ENCODE data around the gene GTF2IRD1. TPM values are rescaled to one million over a fixed set of nuclear protein-coding genes. Genes with fewer than 3 reads are reported as not detected.
"Not testable (repeated sequence)": the region's sequence is repeated elsewhere in the genome, so short reads cannot be mapped to it uniquely, and the experiment has no call there.

Gene GTF2IRD1
- total and polyA plus RNA-seq, 3 donors from 2014 or later, result 15.1 to 24.7 (median 22.4) TPM

- Histone ChIP-seq H3K27ac (no peak overlapping the region), H3K9me3 (no peaks in the 10 kb centered on the region), H3K4me1 (no peaks in the 10 kb centered on the region), H3K4me3 (no peak overlapping the region), H3K27me3 (no peaks in the 10 kb centered on the region), H3K36me3 (ENCODE audit: low read depth, missing control alignments) (no peaks in the 10 kb centered on the region)
- WGBS, 2 donors, result 95 to 97% methylated on average over 18 to 21 of the region's 21 CpGs
- TF ChIP-seq, protein P1, sequence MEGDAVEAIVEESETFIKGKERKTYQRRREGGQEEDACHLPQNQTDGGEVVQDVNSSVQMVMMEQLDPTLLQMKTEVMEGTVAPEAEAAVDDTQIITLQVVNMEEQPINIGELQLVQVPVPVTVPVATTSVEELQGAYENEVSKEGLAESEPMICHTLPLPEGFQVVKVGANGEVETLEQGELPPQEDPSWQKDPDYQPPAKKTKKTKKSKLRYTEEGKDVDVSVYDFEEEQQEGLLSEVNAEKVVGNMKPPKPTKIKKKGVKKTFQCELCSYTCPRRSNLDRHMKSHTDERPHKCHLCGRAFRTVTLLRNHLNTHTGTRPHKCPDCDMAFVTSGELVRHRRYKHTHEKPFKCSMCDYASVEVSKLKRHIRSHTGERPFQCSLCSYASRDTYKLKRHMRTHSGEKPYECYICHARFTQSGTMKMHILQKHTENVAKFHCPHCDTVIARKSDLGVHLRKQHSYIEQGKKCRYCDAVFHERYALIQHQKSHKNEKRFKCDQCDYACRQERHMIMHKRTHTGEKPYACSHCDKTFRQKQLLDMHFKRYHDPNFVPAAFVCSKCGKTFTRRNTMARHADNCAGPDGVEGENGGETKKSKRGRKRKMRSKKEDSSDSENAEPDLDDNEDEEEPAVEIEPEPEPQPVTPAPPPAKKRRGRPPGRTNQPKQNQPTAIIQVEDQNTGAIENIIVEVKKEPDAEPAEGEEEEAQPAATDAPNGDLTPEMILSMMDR (IDR thresholded peaks at IDR 0.05), result no peak
- TF ChIP-seq POLR2A (IDR thresholded peaks at IDR 0.05), result no peak
- intact Hi-C loops (cut with DNase I; ENCODE audit: low total_unique reads), result no loop called here
- no peak for DNase-seq
These were observed 54.0 kb downstream of the GTF2IRD1 start for GRCh38 chr7:74507538-74508319.

- DNase-seq; intact Hi-C loops (cut with DNase I; ENCODE audit: low total_unique reads); H3K4me3 ChIP-seq; H3K27ac ChIP-seq; H3K36me3 ChIP-seq (ENCODE audit: low read depth, missing control alignments); H3K9me3 ChIP-seq; H3K4me1 ChIP-seq; H3K27me3 ChIP-seq: not testable (repeated sequence)
- 92 to 93% methylated on average over 10 of the region's 10 CpGs for WGBS, 2 donors
These were observed 55.7 kb downstream of the GTF2IRD1 start for GRCh38 chr7:74509453-74509852.

- DNase-seq, result no peak
- H3K27me3 ChIP-seq, result no peaks in the 10 kb centered on the region
- H3K27ac ChIP-seq, result no peak overlapping the region
- H3K4me1 ChIP-seq, result no peaks in the 10 kb centered on the region
- H3K9me3 ChIP-seq, result no peaks in the 10 kb centered on the region
- no peaks in the 10 kb centered on the region for H3K36me3 ChIP-seq (ENCODE audit: low read depth, missing control alignments)
- H3K4me3 ChIP-seq, result no peak overlapping the region
- WGBS, 2 donors, result 84 to 93% methylated on average over 8 to 11 of the region's 11 CpGs
- intact Hi-C loops (cut with DNase I; ENCODE audit: low total_unique reads), result no loop called here
- TF ChIP-seq POLR2A (IDR thresholded peaks at IDR 0.05), result no peak
- TF ChIP-seq, protein P1 (IDR thresholded peaks at IDR 0.05), result no peak
These were observed 57.6 kb downstream of the GTF2IRD1 start for GRCh38 chr7:74511345-74511744.

GRCh38 chr7:74512762-74513161 lies 59.1 kb downstream of the GTF2IRD1 start:
- Histone ChIP-seq H3K36me3 (ENCODE audit: low read depth, missing control alignments) (no peaks in the 10 kb centered on the region), H3K27me3 (no peaks in the 10 kb centered on the region), H3K4me3 (no peak overlapping the region), H3K4me1 (no peaks in the 10 kb centered on the region), H3K9me3 (no peaks in the 10 kb centered on the region), H3K27ac (no peak overlapping the region)
- intact Hi-C loops (cut with DNase I; ENCODE audit: low total_unique reads), result no loop called here
- WGBS, 2 donors, result 90% methylated on average over 18 of the region's 18 CpGs; no CpG with 5 or more reads in 1 of the 2 donors
- TF ChIP-seq, protein P1 (IDR thresholded peaks at IDR 0.05), result no peak
- TF ChIP-seq POLR2A (IDR thresholded peaks at IDR 0.05), result no peak
- DNase-seq, result no peak

DNA sequence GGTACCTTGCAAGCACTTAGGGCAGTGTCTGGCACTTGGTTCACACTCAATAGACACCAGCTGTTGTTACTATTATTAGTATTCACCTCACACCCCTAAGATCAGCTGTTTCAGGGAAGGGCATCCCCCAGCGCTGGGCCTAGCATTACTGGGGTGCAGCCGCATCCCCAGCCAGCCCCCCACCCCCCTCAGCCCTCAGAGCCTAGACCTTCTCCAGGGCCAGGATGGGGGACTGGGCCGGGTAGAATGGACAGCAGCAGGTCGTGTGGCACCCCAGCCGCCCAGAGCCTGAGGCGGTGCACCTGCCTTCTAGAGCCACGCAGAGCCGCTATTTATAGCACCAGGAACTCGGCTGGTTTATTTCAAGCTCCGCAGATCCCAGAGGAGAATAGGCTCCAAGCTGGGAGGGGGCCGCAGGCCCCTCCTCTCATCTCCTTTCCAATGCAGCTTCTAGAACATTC lies 60.5 kb downstream of the GTF2IRD1 start:
- no peaks in the 10 kb centered on the region for H3K36me3 ChIP-seq (ENCODE audit: low read depth, missing control alignments)

More for the DNA sequence above, 60.5 kb downstream of the GTF2IRD1 start:
- H3K27ac ChIP-seq, result no peak overlapping the region
- H3K4me3 ChIP-seq, result no peak overlapping the region
- H3K9me3 ChIP-seq, result no peaks in the 10 kb centered on the region
- 92 to 100% methylated on average over 1 to 11 of the region's 11 CpGs for WGBS, 2 donors
- no peaks in the 10 kb centered on the region for H3K4me1 ChIP-seq
- no peak for DNase-seq
- no peak for TF ChIP-seq POLR2A (IDR thresholded peaks at IDR 0.05)
- TF ChIP-seq, protein P1 (IDR thresholded peaks at IDR 0.05), result no peak
- intact Hi-C loops (cut with DNase I; ENCODE audit: low total_unique reads), result no loop called here
- no peaks in the 10 kb centered on the region for H3K27me3 ChIP-seq

Measured in testis (tissue), 3 donors.